Measurements from ENCODE around the gene SIM2.

The SIM2 gene

GRCh38 chr21:36722370-36723368 lies 23.8 kb downstream of the SIM2 start:
- H3K4me1 ChIP-seq (ENCODE audit: insufficient read depth, low read length), result no peaks in the 10 kb centered on the region
- TF ChIP-seq, protein P1, sequence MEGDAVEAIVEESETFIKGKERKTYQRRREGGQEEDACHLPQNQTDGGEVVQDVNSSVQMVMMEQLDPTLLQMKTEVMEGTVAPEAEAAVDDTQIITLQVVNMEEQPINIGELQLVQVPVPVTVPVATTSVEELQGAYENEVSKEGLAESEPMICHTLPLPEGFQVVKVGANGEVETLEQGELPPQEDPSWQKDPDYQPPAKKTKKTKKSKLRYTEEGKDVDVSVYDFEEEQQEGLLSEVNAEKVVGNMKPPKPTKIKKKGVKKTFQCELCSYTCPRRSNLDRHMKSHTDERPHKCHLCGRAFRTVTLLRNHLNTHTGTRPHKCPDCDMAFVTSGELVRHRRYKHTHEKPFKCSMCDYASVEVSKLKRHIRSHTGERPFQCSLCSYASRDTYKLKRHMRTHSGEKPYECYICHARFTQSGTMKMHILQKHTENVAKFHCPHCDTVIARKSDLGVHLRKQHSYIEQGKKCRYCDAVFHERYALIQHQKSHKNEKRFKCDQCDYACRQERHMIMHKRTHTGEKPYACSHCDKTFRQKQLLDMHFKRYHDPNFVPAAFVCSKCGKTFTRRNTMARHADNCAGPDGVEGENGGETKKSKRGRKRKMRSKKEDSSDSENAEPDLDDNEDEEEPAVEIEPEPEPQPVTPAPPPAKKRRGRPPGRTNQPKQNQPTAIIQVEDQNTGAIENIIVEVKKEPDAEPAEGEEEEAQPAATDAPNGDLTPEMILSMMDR (IDR thresholded peaks at IDR 0.05; ENCODE audit: borderline replicate concordance, extremely low read depth, low read length, poor library complexity, severe bottlenecking), result no peak
- TF ChIP-seq EZH2 (IDR thresholded peaks at IDR 0.05; ENCODE audit: borderline replicate concordance, low read depth, low read length, severe bottlenecking), result no peak
- no peak overlapping the region for H2AFZ ChIP-seq (ENCODE audit: low read depth, low read length)
- ATAC-seq (ENCODE audit: insufficient read depth, low read depth) (no peak), DNase-seq (no peak)
- no peaks in the 10 kb centered on the region for H3K27me3 ChIP-seq (ENCODE audit: insufficient read depth, low read length, poor library complexity)
- no peaks in the 10 kb centered on the region for H3K36me3 ChIP-seq (ENCODE audit: insufficient read depth, low read length)
- no peaks in the 10 kb centered on the region for H3K9me3 ChIP-seq (ENCODE audit: insufficient read depth, low read length, severe bottlenecking)
- H3K79me2 ChIP-seq (ENCODE audit: insufficient read depth, low read length), result no peaks in the 10 kb centered on the region
- H3K27ac ChIP-seq (ENCODE audit: low read length), result no peak overlapping the region
- H4K20me1 ChIP-seq (ENCODE audit: insufficient read depth, low read length), result no peaks in the 10 kb centered on the region
- no peak overlapping the region for H3K4me3 ChIP-seq (ENCODE audit: low read depth in 1 of 2, low read length in 2 of 2)
- no peak overlapping the region for H3K4me2 ChIP-seq (ENCODE audit: insufficient read depth, low read length)
- H3K9ac ChIP-seq (ENCODE audit: low read depth, low read length), result no peak overlapping the region

GRCh38 chr21:36723371-36723881 lies 24.5 kb downstream of the SIM2 start:
- Histone ChIP-seq H3K27me3 (ENCODE audit: insufficient read depth, low read length, poor library complexity) (no peaks in the 10 kb centered on the region), H3K79me2 (ENCODE audit: insufficient read depth, low read length) (no peaks in the 10 kb centered on the region), H3K4me3 (ENCODE audit: low read depth in 1 of 2, low read length in 2 of 2) (no peak overlapping the region), H3K9ac (ENCODE audit: low read depth, low read length) (no peak overlapping the region), H3K36me3 (ENCODE audit: insufficient read depth, low read length) (no peaks in the 10 kb centered on the region), H3K9me3 (ENCODE audit: insufficient read depth, low read length, severe bottlenecking) (no peaks in the 10 kb centered on the region), H3K4me1 (ENCODE audit: insufficient read depth, low read length) (no peaks in the 10 kb centered on the region), H2AFZ (ENCODE audit: low read depth, low read length) (no peak overlapping the region), H3K4me2 (ENCODE audit: insufficient read depth, low read length) (no peak overlapping the region), H4K20me1 (ENCODE audit: insufficient read depth, low read length) (no peaks in the 10 kb centered on the region), H3K27ac (ENCODE audit: low read length) (no peak overlapping the region)
- ATAC-seq (ENCODE audit: insufficient read depth, low read depth) (no peak), DNase-seq (no peak)
- TF ChIP-seq EZH2 (IDR thresholded peaks at IDR 0.05; ENCODE audit: borderline replicate concordance, low read depth, low read length, severe bottlenecking), result no peak
- TF ChIP-seq, protein P1 (IDR thresholded peaks at IDR 0.05; ENCODE audit: borderline replicate concordance, extremely low read depth, low read length, poor library complexity, severe bottlenecking), result no peak

- DNase-seq, result no peak
- H4K20me1 ChIP-seq (ENCODE audit: insufficient read depth, low read length), result no peaks in the 10 kb centered on the region
- H3K4me3 ChIP-seq (ENCODE audit: low read depth in 1 of 2, low read length in 2 of 2), result no peak overlapping the region
- H3K4me2 ChIP-seq (ENCODE audit: insufficient read depth, low read length), result no peak overlapping the region
- H3K27ac ChIP-seq (ENCODE audit: low read length), result no peak overlapping the region
- H3K27me3 ChIP-seq (ENCODE audit: insufficient read depth, low read length, poor library complexity), result no peaks in the 10 kb centered on the region
- TF ChIP-seq, protein P1 (IDR thresholded peaks at IDR 0.05; ENCODE audit: borderline replicate concordance, extremely low read depth, low read length, poor library complexity, severe bottlenecking), result no peak
- H3K4me1 ChIP-seq (ENCODE audit: insufficient read depth, low read length), result no peaks in the 10 kb centered on the region
- no peaks in the 10 kb centered on the region for H3K9me3 ChIP-seq (ENCODE audit: insufficient read depth, low read length, severe bottlenecking)
- H3K79me2 ChIP-seq (ENCODE audit: insufficient read depth, low read length), result no peaks in the 10 kb centered on the region
- no peak overlapping the region for H2AFZ ChIP-seq (ENCODE audit: low read depth, low read length)
- H3K9ac ChIP-seq (ENCODE audit: low read depth, low read length), result no peak overlapping the region
- ATAC-seq (ENCODE audit: insufficient read depth, low read depth), result no peak
- no peaks in the 10 kb centered on the region for H3K36me3 ChIP-seq (ENCODE audit: insufficient read depth, low read length)
These were observed 25.7 kb downstream of the SIM2 start for GRCh38 chr21:36724660-36725059.

All from DND-41 (cell line).